HG03460 (cell line): ENCODE data around the gene MYO1E.
"Not testable (repeated sequence)": the region's sequence is repeated elsewhere in the genome, so short reads cannot be mapped to it uniquely, and the experiment has no call there.

Experiments used
- ATAC-seq: cut with Tn5 transposase; IDR thresholded peaks from one replicate; pipeline ENCODE4 v1.9.1; 2021; ENCODE audit not compliant: unreplicated experiment

The MYO1E gene

GRCh38 chr15:59295261-59296001, 77.2 kb downstream of the MYO1E start:
- ATAC-seq, result no peak

- no peak for ATAC-seq
Observed at GRCh38 chr15:59294574-59295260, 78.0 kb downstream of the MYO1E start.

- ATAC-seq, result no peak
Observed at GRCh38 chr15:59292442-59293151, 80.1 kb downstream of the MYO1E start.

- no peak for ATAC-seq
Observed at GRCh38 chr15:59291213-59291549, 81.5 kb downstream of the MYO1E start.

- no peak for ATAC-seq
Observed at GRCh38 chr15:59290295-59291212, 82.1 kb downstream of the MYO1E start.

GRCh38 chr15:59289574-59289973, 83.1 kb downstream of the MYO1E start:
- ATAC-seq, result no peak

- no peak for ATAC-seq
Observed at GRCh38 chr15:59283717-59284391, 88.8 kb downstream of the MYO1E start.

GRCh38 chr15:59282515-59283337, 89.9 kb downstream of the MYO1E start:
- ATAC-seq, result no peak

GRCh38 chr15:59281699-59282098, 91.0 kb downstream of the MYO1E start:
- ATAC-seq, result no peak

GRCh38 chr15:59280855-59281254, 91.8 kb downstream of the MYO1E start:
- no peak for ATAC-seq

- ATAC-seq, result not testable (repeated sequence)
Observed at GRCh38 chr15:59280292-59280691, 92.4 kb downstream of the MYO1E start.

- no peak for ATAC-seq
Observed at GRCh38 chr15:59279023-59279422, 93.6 kb downstream of the MYO1E start.

GRCh38 chr15:59278120-59278519, 94.6 kb downstream of the MYO1E start:
- no peak for ATAC-seq

- no peak for ATAC-seq
Observed at GRCh38 chr15:59276225-59277178, 96.2 kb downstream of the MYO1E start.

GRCh38 chr15:59274126-59274970, 98.3 kb downstream of the MYO1E start:
- ATAC-seq, result no peak

- ATAC-seq, result no peak
Observed at GRCh38 chr15:59273234-59273633, 99.4 kb downstream of the MYO1E start.

GRCh38 chr15:59271595-59272201, 101.0 kb downstream of the MYO1E start:
- ATAC-seq, result no peak
